ENCODE measurements around the gene ASGR2.
"Not testable (repeated sequence)": the region's sequence is repeated elsewhere in the genome, so short reads cannot be mapped to it uniquely, and the experiment has no call there.

The ASGR2 gene

GRCh38 chr17:7124923-7125322 lies 10.3 kb upstream of the ASGR2 start:
- no peak for DNase-seq (ENCODE audit: low read depth)

GRCh38 chr17:7123844-7124243 lies 9.2 kb upstream of the ASGR2 start:
- no peak for DNase-seq (ENCODE audit: low read depth)

- peak; percentile 76 for DNase-seq (ENCODE audit: low read depth)
Measured at GRCh38 chr17:7122381-7122780, 7.8 kb upstream of the ASGR2 start.

- not testable (repeated sequence) for DNase-seq (ENCODE audit: low read depth)
Measured at GRCh38 chr17:7120635-7121034, 6.0 kb upstream of the ASGR2 start.

- DNase-seq (ENCODE audit: low read depth) = no peak
Measured at GRCh38 chr17:7120123-7120522, 5.5 kb upstream of the ASGR2 start.

- DNase-seq (ENCODE audit: low read depth) = no peak
Measured at GRCh38 chr17:7119314-7119713, 4.7 kb upstream of the ASGR2 start.

GRCh38 chr17:7114875-7115614 lies 423 bp upstream of the ASGR2 start:
- no peak for DNase-seq (ENCODE audit: low read depth)

GRCh38 chr17:7113273-7114071 lies 1.1 kb downstream of the ASGR2 start:
- no peak for DNase-seq (ENCODE audit: low read depth)

GRCh38 chr17:7112510-7113108 lies 2.0 kb downstream of the ASGR2 start:
- no peak for DNase-seq (ENCODE audit: low read depth)

GRCh38 chr17:7111784-7112509 lies 2.7 kb downstream of the ASGR2 start:
- no peak for DNase-seq (ENCODE audit: low read depth)

GRCh38 chr17:7110617-7111306 lies 3.9 kb downstream of the ASGR2 start:
- DNase-seq (ENCODE audit: low read depth) = no peak

GRCh38 chr17:7109461-7110322 lies 4.9 kb downstream of the ASGR2 start:
- DNase-seq (ENCODE audit: low read depth) = no peak

GRCh38 chr17:7108981-7109380 lies 5.6 kb downstream of the ASGR2 start:
- DNase-seq (ENCODE audit: low read depth) = no peak

GRCh38 chr17:7108560-7108925 lies 6.1 kb downstream of the ASGR2 start:
- no peak for DNase-seq (ENCODE audit: low read depth)

GRCh38 chr17:7107795-7108559 lies 6.6 kb downstream of the ASGR2 start:
- no peak for DNase-seq (ENCODE audit: low read depth)

- DNase-seq (ENCODE audit: low read depth) = no peak
Measured at GRCh38 chr17:7107012-7107754, 7.4 kb downstream of the ASGR2 start.

GRCh38 chr17:7102421-7102820 lies 12.2 kb downstream of the ASGR2 start:
- DNase-seq (ENCODE audit: low read depth) = no peak

- DNase-seq (ENCODE audit: low read depth) = no peak
Measured at GRCh38 chr17:7101531-7101930, 13.1 kb downstream of the ASGR2 start.

GRCh38 chr17:7100641-7101379 lies 13.8 kb downstream of the ASGR2 start:
- DNase-seq (ENCODE audit: low read depth) = not testable (repeated sequence)
